Endothelial cell of umbilical vein (primary cell): ENCODE results near the gene PPFIA1.

ENCODE experiments used
- CTCF ChIP-seq, 2 donors: IDR thresholded peaks; 1 replicate in 1 of 2; 2 replicates in 1 of 2; pipeline ENCODE4 v1.5.1; 2011; ENCODE audit warnings: low read length in 2 of 2, mild to moderate bottlenecking in 2 of 2, moderate library complexity in 2 of 2, control low read depth in 1 of 2, inconsistent platforms in 1 of 2, low read depth in 1 of 2; ENCODE audit not compliant: insufficient read depth in 1 of 2; ENCODE audit errors: extremely low read depth in 1 of 2
- GATA2 ChIP-seq: IDR thresholded peaks from 2 replicates; pipeline ENCODE4 v1.7.0; 2011; ENCODE audit warnings: low read depth, mild to moderate bottlenecking, moderate library complexity, mixed read lengths, low read length; ENCODE audit not compliant: insufficient read length, insufficient read depth
- JUN ChIP-seq: IDR thresholded peaks from 2 replicates; pipeline ENCODE4 v1.6.1; 2011; ENCODE audit warnings: borderline replicate concordance, low read depth; ENCODE audit not compliant: insufficient read length, insufficient read depth
- MYC ChIP-seq: IDR thresholded peaks from one replicate; pipeline ENCODE4 v1.6.1; 2011; ENCODE audit warnings: mild to moderate bottlenecking, low read depth, low read length
- POLR2A ChIP-seq: IDR thresholded peaks from 2 replicates; pipeline ENCODE4 v1.6.1; 2012; ENCODE audit warnings: low read depth, mild to moderate bottlenecking, control low read depth, low read length
- POLR2AphosphoS5 ChIP-seq: IDR thresholded peaks from 2 replicates; pipeline ENCODE4 v1.6.1; 2012; ENCODE audit warnings: low read depth, mild to moderate bottlenecking, control low read depth, low read length, moderate library complexity; ENCODE audit not compliant: insufficient read depth

GRCh38 chr11:70414341-70415100 lies 144.0 kb downstream of the PPFIA1 start:
- TF ChIP-seq CTCF (IDR thresholded peaks at IDR 0.05; ENCODE audit: extremely low read depth in 1 of 2, insufficient read depth in 1 of 2, low read depth in 1 of 2, low read length in 2 of 2) (no peak), POLR2A (no peak), POLR2AphosphoS5 (no peak), GATA2 (no peak), MYC (no peak), JUN (no peak)
